Measurements from ENCODE around the gene NEK11.

The NEK11 gene

GRCh38 chr3:131026321-131027151 is at the start of gene NEK11, which contains the start of gene ASTE1:
Gene NEK11, plus strand, starts transcription at chr3:131026877. Its CDS starts 2,832 bp downstream, at chr3:131029709.
Gene ASTE1, minus strand, starts transcription at chr3:131026825. Its CDS starts 1,519 bp downstream, at chr3:131025306.
- H3K27me3 Mint-ChIP-seq (ENCODE audit: low read depth): peaks cover 4% of the 10 kb centered on the region
- H3K4me1 Mint-ChIP-seq (ENCODE audit: low read depth): peaks cover 38% of the 10 kb centered on the region
- H3K9me3 Mint-ChIP-seq: no peaks in the 10 kb centered on the region
- peaks cover 22% of the 10 kb centered on the region for H3K36me3 Mint-ChIP-seq (ENCODE audit: low read depth)
- H3K4me3 Mint-ChIP-seq: peak within 1 kb of the TSS; percentile 84
- H3K27ac Mint-ChIP-seq: peak within 1 kb of the TSS; percentile 94
- peak; percentile 88 for DNase-seq (ENCODE audit: low spot score)

GRCh38 chr3:130979117-130979516 is 47.6 kb upstream of the NEK11 start:
- H3K4me1 Mint-ChIP-seq (ENCODE audit: low read depth): no peaks in the 10 kb centered on the region
- no peak for DNase-seq (ENCODE audit: low spot score)
- no peaks in the 10 kb centered on the region for H3K27me3 Mint-ChIP-seq (ENCODE audit: low read depth)
- H3K36me3 Mint-ChIP-seq (ENCODE audit: low read depth): peaks cover 18% of the 10 kb centered on the region
- no peaks in the 10 kb centered on the region for H3K9me3 Mint-ChIP-seq
- H3K4me3 Mint-ChIP-seq: no peak overlapping the region
- no peak overlapping the region for H3K27ac Mint-ChIP-seq

- Mint-ChIP-seq H3K36me3 (ENCODE audit: low read depth) (peaks cover 13% of the 10 kb centered on the region), H3K27me3 (ENCODE audit: low read depth) (no peaks in the 10 kb centered on the region)
These were observed 45.2 kb upstream of the NEK11 start for GRCh38 chr3:130981469-130981868.

GRCh38 chr3:130990282-130990681 is 36.4 kb upstream of the NEK11 start:
- Mint-ChIP-seq H3K4me3 (no peak overlapping the region), H3K27ac (no peak overlapping the region), H3K27me3 (ENCODE audit: low read depth) (no peaks in the 10 kb centered on the region), H3K9me3 (no peaks in the 10 kb centered on the region), H3K4me1 (ENCODE audit: low read depth) (peaks cover 8% of the 10 kb centered on the region), H3K36me3 (ENCODE audit: low read depth) (peaks cover 23% of the 10 kb centered on the region)
- no peak for DNase-seq (ENCODE audit: low spot score)

More at GRCh38 chr3:130981469-130981868, 45.2 kb upstream of the NEK11 start:
- no peak for DNase-seq (ENCODE audit: low spot score)
- Mint-ChIP-seq H3K9me3 (no peaks in the 10 kb centered on the region), H3K4me3 (no peak overlapping the region), H3K27ac (no peak overlapping the region), H3K4me1 (ENCODE audit: low read depth) (no peaks in the 10 kb centered on the region)

GRCh38 chr3:130991126-130991525 is 35.6 kb upstream of the NEK11 start:
- Mint-ChIP-seq H3K4me3 (no peak overlapping the region), H3K4me1 (ENCODE audit: low read depth) (peaks cover 8% of the 10 kb centered on the region), H3K27me3 (ENCODE audit: low read depth) (no peaks in the 10 kb centered on the region), H3K36me3 (ENCODE audit: low read depth) (peaks cover 22% of the 10 kb centered on the region), H3K27ac (no peak overlapping the region), H3K9me3 (no peaks in the 10 kb centered on the region)
- DNase-seq (ENCODE audit: low spot score): no peak

GRCh38 chr3:130992344-130992743 is 34.3 kb upstream of the NEK11 start:
- no peak overlapping the region for H3K27ac Mint-ChIP-seq
- H3K9me3 Mint-ChIP-seq: no peaks in the 10 kb centered on the region

GRCh38 chr3:130997289-130997688 is 29.4 kb upstream of the NEK11 start:
- Mint-ChIP-seq H3K36me3 (ENCODE audit: low read depth) (peaks cover 25% of the 10 kb centered on the region), H3K4me3 (no peak overlapping the region), H3K9me3 (no peaks in the 10 kb centered on the region), H3K27ac (no peak overlapping the region), H3K27me3 (ENCODE audit: low read depth) (no peaks in the 10 kb centered on the region), H3K4me1 (ENCODE audit: low read depth) (peaks cover 2% of the 10 kb centered on the region)
- no peak for DNase-seq (ENCODE audit: low spot score)

More at GRCh38 chr3:130992344-130992743, 34.3 kb upstream of the NEK11 start:
- H3K27me3 Mint-ChIP-seq (ENCODE audit: low read depth): no peaks in the 10 kb centered on the region
- no peak overlapping the region for H3K4me3 Mint-ChIP-seq
- peaks cover 8% of the 10 kb centered on the region for H3K4me1 Mint-ChIP-seq (ENCODE audit: low read depth)
- peaks cover 26% of the 10 kb centered on the region for H3K36me3 Mint-ChIP-seq (ENCODE audit: low read depth)
- no peak for DNase-seq (ENCODE audit: low spot score)

- no peak for DNase-seq (ENCODE audit: low spot score)
- H3K27ac Mint-ChIP-seq: no peak overlapping the region
- no peaks in the 10 kb centered on the region for H3K9me3 Mint-ChIP-seq
- H3K4me3 Mint-ChIP-seq: no peak overlapping the region
- no peaks in the 10 kb centered on the region for H3K27me3 Mint-ChIP-seq (ENCODE audit: low read depth)
- H3K36me3 Mint-ChIP-seq (ENCODE audit: low read depth): peaks cover 31% of the 10 kb centered on the region
- H3K4me1 Mint-ChIP-seq (ENCODE audit: low read depth): peaks cover 6% of the 10 kb centered on the region
These were observed 25.6 kb upstream of the NEK11 start for GRCh38 chr3:131001071-131001470.

GRCh38 chr3:131004603-131005002 is 22.1 kb upstream of the NEK11 start:
- no peaks in the 10 kb centered on the region for H3K27me3 Mint-ChIP-seq (ENCODE audit: low read depth)
- H3K36me3 Mint-ChIP-seq (ENCODE audit: low read depth): peaks cover 28% of the 10 kb centered on the region
- H3K4me1 Mint-ChIP-seq (ENCODE audit: low read depth): peaks cover 6% of the 10 kb centered on the region
- H3K4me3 Mint-ChIP-seq: no peak overlapping the region
- H3K27ac Mint-ChIP-seq: no peak overlapping the region
- H3K9me3 Mint-ChIP-seq: no peaks in the 10 kb centered on the region
- no peak for DNase-seq (ENCODE audit: low spot score)

GRCh38 chr3:131007256-131007655 is 19.4 kb upstream of the NEK11 start:
- no peaks in the 10 kb centered on the region for H3K27me3 Mint-ChIP-seq (ENCODE audit: low read depth)
- H3K4me3 Mint-ChIP-seq: no peak overlapping the region
- H3K36me3 Mint-ChIP-seq (ENCODE audit: low read depth): peaks cover 33% of the 10 kb centered on the region
- no peak for DNase-seq (ENCODE audit: low spot score)
- H3K27ac Mint-ChIP-seq: no peak overlapping the region
- peaks cover 3% of the 10 kb centered on the region for H3K4me1 Mint-ChIP-seq (ENCODE audit: low read depth)
- no peaks in the 10 kb centered on the region for H3K9me3 Mint-ChIP-seq

GRCh38 chr3:131007782-131008181 is 18.9 kb upstream of the NEK11 start:
- Mint-ChIP-seq H3K27me3 (ENCODE audit: low read depth) (no peaks in the 10 kb centered on the region), H3K4me3 (no peak overlapping the region), H3K4me1 (ENCODE audit: low read depth) (peaks cover 3% of the 10 kb centered on the region), H3K9me3 (no peaks in the 10 kb centered on the region), H3K27ac (no peak overlapping the region), H3K36me3 (ENCODE audit: low read depth) (peaks cover 32% of the 10 kb centered on the region)
- no peak for DNase-seq (ENCODE audit: low spot score)

- peaks cover 35% of the 10 kb centered on the region for H3K36me3 Mint-ChIP-seq (ENCODE audit: low read depth)
- no peak for DNase-seq (ENCODE audit: low spot score)
- no peaks in the 10 kb centered on the region for H3K27me3 Mint-ChIP-seq (ENCODE audit: low read depth)
These were observed 18.4 kb upstream of the NEK11 start for GRCh38 chr3:131008326-131008725.

GRCh38 chr3:131009698-131010097 is 17.0 kb upstream of the NEK11 start:
- Mint-ChIP-seq H3K27me3 (ENCODE audit: low read depth) (no peaks in the 10 kb centered on the region), H3K36me3 (ENCODE audit: low read depth) (peaks cover 40% of the 10 kb centered on the region), H3K4me1 (ENCODE audit: low read depth) (no peaks in the 10 kb centered on the region), H3K9me3 (no peaks in the 10 kb centered on the region), H3K27ac (no peak overlapping the region), H3K4me3 (no peak overlapping the region)
- no peak for DNase-seq (ENCODE audit: low spot score)

More at GRCh38 chr3:131008326-131008725, 18.4 kb upstream of the NEK11 start:
- Mint-ChIP-seq H3K27ac (no peak overlapping the region), H3K4me3 (no peak overlapping the region), H3K4me1 (ENCODE audit: low read depth) (peaks cover 3% of the 10 kb centered on the region), H3K9me3 (no peaks in the 10 kb centered on the region)

- Mint-ChIP-seq H3K9me3 (no peaks in the 10 kb centered on the region), H3K27ac (no peak overlapping the region), H3K36me3 (ENCODE audit: low read depth) (peaks cover 43% of the 10 kb centered on the region), H3K4me3 (no peak overlapping the region), H3K27me3 (ENCODE audit: low read depth) (no peaks in the 10 kb centered on the region), H3K4me1 (ENCODE audit: low read depth) (peaks cover 20% of the 10 kb centered on the region)
- no peak for DNase-seq (ENCODE audit: low spot score)
These were observed 7.7 kb upstream of the NEK11 start for GRCh38 chr3:131018970-131019369.

Data from T-helper 2 cell treated with Interferon-gamma antibody and Interleukin-4, amounts not matched to agents 5 μg/mL and 100 μg/mL, for 36 hours (primary cell).